GM21528 (cell line): ENCODE results near the gene FOXO6.

Experiments
- ATAC-seq: cut with Tn5 transposase; IDR thresholded peaks from one replicate; pipeline ENCODE4 v1.9.1; 2021; ENCODE audit warnings: mild to moderate bottlenecking, moderate library complexity; ENCODE audit not compliant: unreplicated experiment, low FRiP score

Gene FOXO6

DNA sequence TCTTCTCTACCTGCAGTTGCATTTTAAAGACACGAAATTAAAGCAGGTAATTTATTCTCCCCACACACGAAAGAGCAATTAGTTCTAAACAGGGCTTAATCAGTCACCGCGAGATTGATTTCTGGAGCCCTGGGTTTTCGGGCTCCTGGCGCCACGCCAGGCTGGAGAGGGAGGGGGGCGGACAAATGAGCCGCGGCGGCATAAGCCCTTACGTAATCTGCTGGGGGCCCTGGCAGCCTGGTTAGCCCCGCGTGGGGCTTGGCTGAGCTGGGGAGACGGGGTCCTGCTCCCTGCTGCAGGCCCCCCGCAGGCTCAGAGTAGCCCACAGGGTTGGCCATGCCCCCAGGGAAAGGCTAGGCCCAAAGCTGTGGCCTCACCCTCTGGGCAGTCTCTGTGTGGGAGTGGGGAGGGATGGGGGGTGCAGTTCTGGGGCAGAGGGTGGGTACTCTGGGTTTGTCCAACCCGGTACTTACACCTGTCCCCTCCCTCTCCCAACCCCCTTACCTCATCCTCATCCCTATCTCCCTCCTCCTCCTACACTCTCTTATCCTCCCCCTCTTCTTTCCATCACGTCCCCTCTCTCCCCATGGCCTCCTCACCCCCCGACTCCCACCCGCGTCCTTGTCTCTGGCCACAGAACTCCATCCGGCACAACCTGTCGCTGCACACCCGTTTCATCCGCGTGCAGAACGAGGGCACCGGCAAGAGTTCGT lies 19.9 kb downstream of the FOXO6 start:
- ATAC-seq: no peak

DNA sequence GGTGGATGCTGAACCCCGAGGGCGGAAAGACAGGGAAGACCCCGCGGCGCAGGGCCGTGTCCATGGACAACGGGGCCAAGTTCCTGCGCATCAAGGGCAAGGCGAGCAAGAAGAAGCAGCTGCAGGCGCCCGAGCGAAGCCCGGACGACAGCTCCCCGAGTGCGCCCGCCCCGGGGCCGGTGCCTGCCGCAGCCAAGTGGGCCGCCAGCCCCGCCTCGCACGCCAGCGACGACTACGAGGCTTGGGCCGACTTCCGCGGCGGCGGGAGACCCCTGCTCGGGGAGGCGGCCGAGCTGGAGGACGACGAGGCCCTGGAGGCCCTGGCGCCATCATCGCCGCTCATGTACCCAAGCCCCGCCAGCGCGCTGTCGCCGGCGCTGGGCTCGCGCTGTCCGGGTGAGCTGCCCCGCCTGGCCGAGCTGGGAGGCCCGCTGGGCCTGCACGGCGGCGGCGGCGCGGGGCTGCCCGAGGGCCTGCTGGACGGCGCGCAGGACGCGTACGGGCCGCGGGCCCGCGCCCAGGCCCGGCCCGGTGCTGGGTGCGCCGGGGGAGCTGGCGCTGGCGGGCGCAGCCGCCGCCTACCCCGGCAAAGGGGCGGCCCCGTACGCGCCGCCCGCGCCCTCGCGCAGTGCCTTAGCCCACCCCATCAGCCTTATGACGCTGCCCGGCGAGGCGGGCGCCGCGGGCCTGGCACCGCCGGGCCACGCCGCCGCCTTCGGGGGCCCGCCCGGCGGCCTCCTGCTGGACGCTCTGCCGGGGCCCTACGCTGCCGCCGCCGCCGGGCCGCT lies 20.7 kb downstream of the FOXO6 start:
- ATAC-seq: no peak

DNA sequence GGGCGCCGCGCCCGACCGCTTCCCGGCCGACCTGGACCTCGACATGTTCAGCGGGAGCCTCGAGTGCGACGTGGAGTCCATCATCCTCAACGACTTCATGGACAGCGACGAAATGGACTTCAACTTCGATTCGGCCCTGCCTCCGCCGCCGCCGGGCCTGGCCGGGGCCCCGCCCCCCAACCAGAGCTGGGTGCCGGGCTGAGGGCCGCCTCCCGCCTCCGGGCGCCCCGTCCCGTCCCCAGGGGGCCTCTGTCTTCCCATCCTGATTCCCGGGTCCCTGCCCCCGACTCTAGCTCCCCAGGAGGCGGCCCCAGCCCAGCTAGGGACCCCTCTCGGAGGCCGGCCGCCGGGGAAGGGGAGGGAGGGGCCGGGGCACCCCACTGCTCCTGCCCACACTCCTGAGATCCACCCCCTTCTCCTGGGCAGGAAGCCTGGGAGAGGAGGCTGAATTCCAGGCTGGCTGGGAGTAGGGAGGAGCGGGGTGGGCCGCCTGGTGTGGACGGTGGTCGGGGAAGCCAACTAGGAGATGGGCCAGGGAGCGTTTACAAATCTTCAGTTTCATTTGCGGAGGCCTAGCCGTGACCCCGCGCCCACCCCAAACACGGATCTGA lies 21.4 kb downstream of the FOXO6 start:
- ATAC-seq: no peak

DNA sequence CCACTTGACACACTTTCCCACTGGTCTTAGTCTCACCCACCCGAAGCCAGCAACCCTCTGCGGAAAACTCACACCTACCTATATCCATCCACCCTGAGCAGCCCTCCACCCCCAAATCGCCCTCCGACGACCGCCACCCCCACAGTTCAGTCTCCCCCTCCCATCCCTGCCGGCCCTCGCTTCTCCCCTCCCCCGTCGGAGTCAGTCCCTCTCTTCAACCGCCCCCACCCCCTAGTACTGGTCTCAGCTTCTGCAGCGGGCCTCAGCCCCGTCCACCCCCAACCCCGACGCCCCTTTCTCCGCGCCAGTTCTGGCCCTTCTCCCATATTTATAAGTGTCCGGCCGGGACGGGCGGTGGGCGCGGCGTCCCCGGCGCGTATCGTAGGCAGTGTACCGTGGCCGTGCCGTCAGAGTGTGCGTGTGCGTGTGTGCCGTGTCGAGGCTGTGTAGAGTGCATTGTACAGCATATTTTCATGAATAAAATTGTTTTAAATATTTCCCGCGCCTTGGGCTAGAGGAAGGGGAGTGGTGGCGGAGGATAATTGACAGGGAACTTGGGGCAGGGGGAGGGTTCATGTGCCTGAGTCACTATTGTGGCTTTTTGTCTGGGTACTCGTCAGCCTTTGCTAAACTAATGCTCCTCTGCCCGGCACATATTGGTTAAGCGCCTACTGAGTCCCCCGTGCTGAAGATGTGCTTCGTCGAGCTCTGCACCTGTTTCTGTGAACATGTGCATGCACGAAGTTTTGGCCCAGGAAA lies 22.0 kb downstream of the FOXO6 start:
- no peak for ATAC-seq

DNA sequence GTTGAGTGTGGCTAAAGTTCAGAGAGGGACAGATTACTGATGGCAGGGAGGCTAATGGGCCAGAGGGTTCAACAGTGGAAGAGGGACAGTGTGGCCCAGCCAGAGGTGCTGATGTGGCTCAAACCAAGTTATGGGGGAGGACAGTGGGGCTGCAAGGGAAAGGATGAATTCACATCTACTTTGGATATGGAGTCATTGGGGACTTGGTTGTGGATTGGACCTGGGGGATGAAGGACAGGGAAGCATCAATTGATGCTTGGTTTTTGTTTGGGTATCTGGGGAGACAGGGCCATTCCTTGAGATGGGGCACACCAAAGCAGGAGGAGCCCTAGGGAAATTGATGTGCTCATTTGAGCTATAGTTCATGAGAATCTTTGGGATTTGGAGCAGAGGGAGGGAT lies 23.3 kb downstream of the FOXO6 start:
- ATAC-seq: no peak

DNA sequence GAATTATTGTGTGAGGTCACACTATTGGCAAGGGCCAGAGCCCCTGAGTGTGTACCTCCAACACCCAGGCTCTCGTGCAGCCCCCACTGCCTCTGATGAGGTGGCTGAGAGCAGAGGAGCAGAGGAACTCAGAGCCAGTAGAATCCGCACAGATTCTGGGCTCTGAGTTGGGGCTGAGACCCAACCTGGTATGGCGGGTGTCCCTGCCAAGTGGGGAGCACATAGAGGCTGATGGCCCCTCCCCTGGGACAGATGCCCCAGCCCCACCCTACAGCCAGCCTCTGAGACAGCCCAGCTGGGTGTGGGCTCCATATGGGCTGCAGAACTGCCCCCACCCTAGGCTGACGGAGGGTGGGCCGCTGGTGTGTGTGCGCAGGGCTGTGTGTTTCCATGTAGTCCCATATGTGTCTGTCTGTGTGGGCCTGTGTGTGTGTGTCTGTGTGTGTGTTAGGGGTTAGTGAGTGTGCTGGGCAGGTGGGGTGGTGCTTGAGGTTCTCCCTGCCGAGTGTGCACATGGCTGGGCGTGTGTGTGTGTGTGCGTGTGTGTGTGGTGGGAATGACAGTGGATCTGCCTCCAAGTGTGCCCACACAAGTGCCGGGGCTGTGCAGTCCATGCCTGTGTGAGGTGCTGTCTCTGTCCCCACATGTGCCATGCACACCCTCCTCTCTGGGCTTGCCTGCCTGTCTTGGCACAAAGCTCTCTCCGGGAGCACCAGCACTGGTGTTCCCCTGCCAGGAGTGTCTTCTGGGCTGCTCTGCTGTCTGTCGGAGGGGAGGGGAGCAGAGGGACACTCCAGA lies 24.4 kb downstream of the FOXO6 start:
- ATAC-seq: no peak

DNA sequence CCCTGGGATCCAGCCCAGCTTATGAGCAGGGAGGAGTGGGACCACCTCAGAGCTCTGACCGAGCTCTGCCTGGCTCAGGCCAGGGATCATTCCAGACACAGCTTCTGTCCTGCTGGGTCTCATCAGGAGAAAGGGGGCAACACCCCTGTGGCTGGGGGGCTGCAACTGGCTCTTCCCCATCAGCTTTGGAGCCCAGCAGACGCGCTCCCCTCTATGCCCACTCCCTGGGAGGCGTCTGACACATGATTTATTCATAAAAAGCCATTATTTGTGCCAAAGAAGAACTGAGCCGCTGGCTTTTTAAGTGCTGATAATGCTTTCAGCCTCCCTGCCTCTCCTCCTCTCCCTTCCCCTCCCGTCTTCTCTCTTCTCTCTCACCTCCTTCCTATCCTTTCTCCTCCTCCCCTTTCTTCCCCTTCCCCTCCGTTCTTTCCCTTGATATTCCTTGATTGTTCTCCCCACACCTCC lies 25.0 kb downstream of the FOXO6 start:
- no peak for ATAC-seq

DNA sequence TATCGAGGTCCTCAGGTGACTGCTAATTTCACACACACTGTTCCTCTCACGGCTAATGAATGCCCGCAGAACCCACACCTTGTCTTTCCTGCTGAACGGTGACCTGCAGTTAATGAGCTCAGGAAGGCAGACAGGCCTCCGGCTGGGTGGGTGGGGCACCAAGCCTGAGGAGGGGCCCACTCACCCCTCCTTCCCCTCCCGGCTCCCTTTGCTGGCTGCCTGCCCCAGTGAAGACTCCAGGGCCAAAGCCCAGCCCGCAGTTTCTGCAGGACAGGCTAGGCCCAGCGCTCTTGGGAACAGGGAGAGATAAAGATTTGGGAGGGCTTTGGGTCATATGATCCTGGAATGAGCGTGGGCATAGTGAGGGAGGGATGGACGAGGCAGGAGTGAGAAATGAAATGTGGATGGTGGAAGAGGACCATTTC lies 26.4 kb downstream of the FOXO6 start:
- no peak for ATAC-seq

DNA sequence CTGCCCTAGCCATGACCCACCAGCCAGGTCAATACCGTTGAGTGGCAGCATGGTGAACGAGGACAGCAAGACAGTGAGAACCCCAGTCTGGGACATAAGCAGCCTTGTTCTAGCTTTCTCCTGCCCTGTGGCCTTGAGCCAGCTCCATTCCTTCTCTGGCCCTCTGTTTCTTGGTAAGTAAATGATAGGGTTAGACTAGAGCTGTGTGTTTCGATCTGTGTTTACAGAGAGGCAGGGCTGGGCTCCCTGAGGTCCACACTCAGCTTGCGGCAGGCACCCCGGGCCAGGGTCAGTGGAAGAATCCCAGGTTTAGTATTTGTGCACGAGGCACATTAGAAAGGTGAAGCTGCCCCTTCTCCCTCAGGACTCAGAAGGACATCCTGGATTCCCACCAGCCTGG lies 27.3 kb downstream of the FOXO6 start:
- ATAC-seq: no peak

DNA sequence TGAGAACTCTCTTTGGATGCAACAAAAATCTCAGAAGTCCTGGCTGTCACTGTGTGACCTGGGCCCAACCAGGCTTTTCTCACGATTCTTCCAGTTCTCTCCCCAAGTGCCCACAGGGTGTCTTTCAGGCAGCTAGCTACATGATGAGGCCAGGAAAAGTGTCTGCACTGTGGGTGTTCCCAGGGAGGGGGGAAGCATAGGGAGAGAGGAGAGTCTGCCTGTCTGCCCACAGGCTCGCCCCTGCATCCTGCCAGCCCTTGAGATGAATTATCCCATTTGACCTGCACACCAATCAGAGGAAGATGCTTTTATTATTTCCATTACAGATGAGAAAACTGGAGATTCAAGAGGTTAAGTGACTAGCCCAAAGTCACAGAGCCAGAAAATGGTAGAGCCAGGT lies 27.8 kb downstream of the FOXO6 start:
- no peak for ATAC-seq

DNA sequence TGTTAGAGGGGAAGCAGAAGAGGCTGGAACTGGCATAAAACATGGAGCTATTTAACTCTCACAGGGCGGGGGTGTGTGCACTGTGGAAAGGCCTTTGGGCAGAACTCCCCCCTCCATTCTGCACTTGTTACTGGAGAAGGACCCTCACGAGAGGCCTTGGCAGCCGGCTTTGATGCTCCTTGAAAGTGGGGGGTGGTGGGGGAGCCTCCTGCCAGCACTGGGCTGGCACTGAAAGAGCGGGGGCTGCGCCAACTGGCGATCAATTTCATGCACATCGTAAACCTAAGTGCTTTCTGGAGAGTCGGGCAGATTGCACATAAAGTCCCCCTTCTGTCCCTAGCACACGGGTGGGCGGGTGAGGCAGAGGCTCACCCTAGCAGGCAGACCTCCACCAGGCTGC lies 28.9 kb downstream of the FOXO6 start:
- no peak for ATAC-seq

DNA sequence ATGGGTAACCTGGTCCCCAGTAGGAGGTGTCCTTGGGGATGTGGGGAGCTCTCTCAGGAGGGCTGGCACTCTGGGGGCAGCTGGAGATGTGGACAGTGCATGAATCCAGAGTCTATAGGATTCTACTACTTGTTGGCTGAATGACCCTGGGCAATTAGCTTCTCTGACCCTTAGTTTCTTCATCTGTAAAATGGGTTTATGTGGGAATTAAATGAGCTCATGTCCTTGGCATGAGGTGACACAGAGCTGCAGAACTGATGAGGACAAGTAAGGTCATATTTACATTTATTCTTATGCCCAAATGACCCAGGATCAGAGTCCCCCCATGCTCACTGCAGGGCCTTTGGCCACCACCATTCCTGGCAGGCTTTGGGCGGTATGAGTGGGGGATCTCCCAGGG lies 29.3 kb downstream of the FOXO6 start:
- ATAC-seq: no peak

DNA sequence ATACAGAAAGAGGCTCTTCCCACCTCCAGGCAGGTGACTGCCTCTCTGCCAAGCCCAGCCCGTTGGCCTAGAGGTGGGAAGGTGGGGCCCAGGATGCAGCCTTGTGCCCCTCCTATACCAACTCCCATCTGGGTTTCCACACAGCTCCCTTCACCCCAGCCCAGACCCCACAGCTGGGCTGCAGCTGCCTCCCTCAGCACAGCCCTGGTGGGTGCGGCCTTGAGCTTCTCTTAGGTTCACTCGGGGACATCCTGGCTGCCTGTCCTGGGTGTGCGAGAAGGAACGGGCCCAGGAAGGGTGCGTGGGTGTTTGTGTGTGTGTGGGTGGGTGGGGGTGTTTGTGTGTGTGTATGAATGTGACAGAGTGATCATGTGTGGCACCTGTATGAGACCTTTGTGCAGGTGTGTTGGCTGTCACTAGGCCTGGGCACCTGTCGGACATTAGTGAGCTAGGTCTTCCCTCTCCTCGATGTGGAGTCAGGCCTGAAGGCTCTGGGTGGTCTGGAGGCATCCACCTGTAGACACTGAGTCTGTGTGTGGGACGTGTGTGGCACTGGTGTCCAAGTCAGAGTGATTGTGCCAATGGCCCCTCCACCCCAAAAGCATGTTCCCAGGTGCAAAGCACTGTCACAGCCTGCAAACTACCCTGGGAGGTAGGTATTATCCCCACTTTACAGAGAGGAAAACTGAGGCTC lies 30.7 kb downstream of the FOXO6 start:
- ATAC-seq: no peak

DNA sequence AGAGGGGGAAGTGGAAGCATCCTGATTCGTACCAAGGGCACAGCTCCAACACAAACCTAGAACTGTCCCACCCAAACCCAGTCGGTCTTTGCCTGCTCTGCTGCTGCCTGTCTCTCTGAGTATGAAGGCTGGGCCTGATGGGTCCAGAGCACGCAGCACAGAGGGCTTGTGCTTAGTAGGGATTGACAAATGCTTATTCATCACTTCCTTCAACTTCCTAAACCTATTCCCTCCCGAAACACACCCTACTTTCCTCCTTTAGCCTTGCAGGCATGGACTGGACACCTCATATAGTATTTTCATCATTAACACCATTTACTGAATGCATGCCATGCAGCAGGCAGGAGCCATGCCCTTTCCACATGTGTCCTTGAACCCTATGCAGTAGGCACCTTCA lies 31.3 kb downstream of the FOXO6 start:
- ATAC-seq: no peak

DNA sequence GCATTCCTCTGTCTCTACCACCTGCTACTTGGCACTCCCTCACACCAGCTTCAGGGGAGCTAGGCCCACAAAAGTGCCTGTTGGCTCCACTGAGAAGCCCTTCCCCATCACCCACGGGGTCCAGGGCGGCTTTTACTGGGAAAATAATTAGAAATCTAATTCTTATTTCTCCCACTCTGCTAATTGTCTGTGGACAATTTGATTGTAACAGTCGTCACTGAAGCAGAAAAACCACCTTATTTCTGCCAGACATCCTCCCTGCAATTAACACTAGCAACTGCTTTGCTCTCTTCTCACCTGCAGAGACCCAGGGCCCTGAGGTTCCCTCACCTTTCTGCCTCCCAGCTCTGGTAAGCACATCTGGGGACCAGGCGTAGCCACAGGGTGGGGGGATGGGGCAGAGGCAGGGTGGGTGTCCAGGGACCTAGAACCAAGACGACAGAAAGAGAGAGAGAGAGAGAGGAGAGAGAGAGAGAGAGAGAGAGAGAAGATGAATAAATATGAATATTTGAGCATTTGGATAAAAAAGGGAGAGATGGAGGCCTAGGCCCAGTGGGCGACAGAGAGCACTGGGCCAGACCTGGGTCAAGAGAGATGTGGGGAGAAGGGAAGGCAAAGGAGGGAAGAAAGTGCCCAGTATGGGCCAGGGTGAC lies 32.6 kb downstream of the FOXO6 start:
- no peak for ATAC-seq

DNA sequence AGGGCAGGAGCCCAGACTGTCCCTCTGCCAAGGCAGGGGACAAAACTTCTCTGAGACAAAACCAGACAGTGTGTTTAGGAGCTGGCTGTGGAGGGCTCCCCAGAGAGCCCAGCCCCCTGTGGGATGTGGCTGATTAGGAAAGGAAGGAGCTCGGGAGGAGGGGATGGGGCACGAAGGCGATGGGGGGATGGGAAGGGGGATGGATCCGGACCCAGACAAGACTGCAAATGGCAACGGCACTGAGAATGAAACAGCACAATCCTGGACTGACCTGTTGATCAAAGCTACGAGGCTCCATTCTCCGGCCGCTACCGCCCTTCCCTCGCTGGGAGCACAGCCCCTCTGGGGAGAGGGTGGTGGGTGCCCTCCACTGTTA lies 33.1 kb downstream of the FOXO6 start:
- ATAC-seq: no peak

DNA sequence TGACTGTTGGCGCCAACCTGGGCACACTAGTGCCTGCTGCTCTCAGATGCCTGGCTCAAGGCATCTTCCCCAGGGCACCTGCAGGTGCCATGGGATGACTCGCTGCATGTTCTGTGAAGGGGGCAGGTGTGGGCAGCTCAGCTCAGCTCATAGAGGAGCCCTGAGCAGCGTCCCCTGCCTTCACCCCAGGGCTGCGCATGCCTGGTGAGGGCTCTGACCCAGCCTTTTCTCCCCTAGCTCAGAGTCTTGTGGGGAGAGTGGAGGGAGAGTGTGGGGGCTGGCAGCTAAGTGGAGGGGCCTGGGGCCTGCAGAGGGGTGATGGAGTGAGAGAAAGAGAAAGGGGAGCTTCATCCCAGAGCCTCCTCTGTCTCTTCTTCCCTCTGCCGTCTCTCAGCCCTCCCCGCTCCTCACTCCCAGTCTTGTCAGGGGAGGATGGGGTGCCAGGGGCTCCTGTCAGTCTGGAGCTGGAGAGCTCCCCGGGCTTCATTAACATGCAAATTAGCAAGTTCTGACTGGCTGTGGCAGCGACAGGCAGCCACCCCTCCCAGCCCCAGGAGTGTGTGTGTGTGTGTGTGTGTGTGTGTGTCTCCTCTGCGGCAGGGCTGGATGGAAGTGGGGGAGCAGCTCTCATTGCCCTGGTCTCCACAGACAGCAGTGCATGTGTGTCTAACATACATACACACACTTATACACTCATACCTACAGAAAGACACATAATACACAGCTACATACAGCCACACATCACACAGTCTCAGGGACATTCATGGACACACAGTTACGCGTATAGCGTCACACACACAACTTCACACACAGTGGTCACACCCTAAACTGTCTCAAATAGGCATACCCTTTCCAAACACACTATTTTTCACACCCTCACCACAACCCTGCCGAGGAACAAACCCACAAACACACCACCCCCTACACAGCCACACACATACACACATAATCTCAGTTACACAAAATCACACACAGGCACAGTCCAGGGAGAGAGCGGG lies 34.0 kb downstream of the FOXO6 start:
- no peak for ATAC-seq

DNA sequence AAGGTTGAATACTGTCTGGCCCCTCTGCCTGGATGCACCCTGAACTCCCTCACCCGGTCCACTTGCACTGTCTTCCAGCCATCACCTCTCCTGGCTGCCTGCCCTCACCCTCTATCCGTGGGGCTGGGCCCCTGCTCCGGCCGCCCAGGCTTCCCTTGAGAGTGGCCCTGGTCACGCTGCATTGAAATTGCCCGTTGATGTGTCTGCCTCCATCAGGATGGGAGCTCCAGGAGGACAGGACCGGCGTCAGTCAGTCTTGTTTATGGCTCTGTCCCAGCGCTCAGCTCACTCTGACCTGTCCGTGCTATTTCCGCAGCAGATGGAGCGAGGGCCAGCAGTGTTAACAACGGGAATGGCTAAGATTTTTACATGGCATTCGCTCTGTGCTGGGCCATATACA lies 34.9 kb downstream of the FOXO6 start:
- ATAC-seq: no peak
